ENCODE data around the gene MARCHF2.

DNA sequence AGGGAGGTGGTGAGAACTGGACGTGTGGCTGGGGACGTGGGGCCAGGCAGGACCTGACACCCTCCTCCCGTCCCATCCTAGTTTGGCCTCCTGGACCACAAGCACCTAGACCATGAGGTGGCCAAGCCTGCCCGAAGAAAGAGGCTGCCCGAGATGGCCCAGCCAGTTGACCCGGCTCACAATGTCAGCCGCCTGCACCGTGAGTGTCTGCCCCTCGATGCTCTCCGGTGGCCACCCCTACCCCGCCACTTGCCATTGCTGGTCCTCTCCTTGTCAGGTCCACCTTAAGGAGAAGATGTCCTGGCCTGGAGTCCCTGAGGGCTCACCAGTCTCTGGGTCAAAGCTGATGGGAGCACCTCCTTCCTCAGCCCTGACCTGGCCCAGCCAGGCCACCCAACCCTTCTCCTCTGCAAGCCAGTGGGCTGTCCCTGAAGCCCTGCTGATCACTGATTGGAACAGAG lies 47.0 kb upstream of the MARCHF2 start:
- TF ChIP-seq SMC3 (IDR thresholded peaks at IDR 0.05): no peak
- TF ChIP-seq, protein P1, sequence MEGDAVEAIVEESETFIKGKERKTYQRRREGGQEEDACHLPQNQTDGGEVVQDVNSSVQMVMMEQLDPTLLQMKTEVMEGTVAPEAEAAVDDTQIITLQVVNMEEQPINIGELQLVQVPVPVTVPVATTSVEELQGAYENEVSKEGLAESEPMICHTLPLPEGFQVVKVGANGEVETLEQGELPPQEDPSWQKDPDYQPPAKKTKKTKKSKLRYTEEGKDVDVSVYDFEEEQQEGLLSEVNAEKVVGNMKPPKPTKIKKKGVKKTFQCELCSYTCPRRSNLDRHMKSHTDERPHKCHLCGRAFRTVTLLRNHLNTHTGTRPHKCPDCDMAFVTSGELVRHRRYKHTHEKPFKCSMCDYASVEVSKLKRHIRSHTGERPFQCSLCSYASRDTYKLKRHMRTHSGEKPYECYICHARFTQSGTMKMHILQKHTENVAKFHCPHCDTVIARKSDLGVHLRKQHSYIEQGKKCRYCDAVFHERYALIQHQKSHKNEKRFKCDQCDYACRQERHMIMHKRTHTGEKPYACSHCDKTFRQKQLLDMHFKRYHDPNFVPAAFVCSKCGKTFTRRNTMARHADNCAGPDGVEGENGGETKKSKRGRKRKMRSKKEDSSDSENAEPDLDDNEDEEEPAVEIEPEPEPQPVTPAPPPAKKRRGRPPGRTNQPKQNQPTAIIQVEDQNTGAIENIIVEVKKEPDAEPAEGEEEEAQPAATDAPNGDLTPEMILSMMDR (IDR thresholded peaks at IDR 0.05): no peak
- TF ChIP-seq HOXA7 (CRISPR knock-in tag; IDR thresholded peaks at IDR 0.05): no peak
- no peak for TF ChIP-seq RCOR1 (IDR thresholded peaks at IDR 0.05; ENCODE audit: low read depth, low read length)
- TF ChIP-seq, protein P2, sequence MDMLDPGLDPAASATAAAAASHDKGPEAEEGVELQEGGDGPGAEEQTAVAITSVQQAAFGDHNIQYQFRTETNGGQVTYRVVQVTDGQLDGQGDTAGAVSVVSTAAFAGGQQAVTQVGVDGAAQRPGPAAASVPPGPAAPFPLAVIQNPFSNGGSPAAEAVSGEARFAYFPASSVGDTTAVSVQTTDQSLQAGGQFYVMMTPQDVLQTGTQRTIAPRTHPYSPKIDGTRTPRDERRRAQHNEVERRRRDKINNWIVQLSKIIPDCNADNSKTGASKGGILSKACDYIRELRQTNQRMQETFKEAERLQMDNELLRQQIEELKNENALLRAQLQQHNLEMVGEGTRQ (IDR thresholded peaks at IDR 0.05): no peak
- TF ChIP-seq POLR2A (IDR thresholded peaks at IDR 0.05; ENCODE audit: low read length): no peak

All from A549 (cell line).